CD4-positive, alpha-beta T cell treated with Interleukin-17A for 1 hour (primary cell): ENCODE results near the gene IL34.
A peak's percentile ranks its signal among the peaks of the same experiment; 100 is the strongest.
"Not testable (repeated sequence)": the region's sequence is repeated elsewhere in the genome, so short reads cannot be mapped to it uniquely, and the experiment has no call there.

Experiments used
- DNase-seq: peaks from one replicate; pipeline ENCODE4 v3.0.0-alpha.2; 2020

IL34 gene

GRCh38 chr16:70632273-70632672 is 14.1 kb upstream of the IL34 start:
- no peak for DNase-seq

GRCh38 chr16:70633617-70634016 is 12.7 kb upstream of the IL34 start:
- not testable (repeated sequence) for DNase-seq

GRCh38 chr16:70634861-70635260 is 11.5 kb upstream of the IL34 start:
- no peak for DNase-seq

- DNase-seq: no peak
These were observed 10.9 kb upstream of the IL34 start for GRCh38 chr16:70635336-70636016.

GRCh38 chr16:70638814-70639792 is 7.3 kb upstream of the IL34 start:
- no peak for DNase-seq

- no peak for DNase-seq
These were observed 3.7 kb upstream of the IL34 start for GRCh38 chr16:70642633-70643032.

- DNase-seq: not testable (repeated sequence)
These were observed 3.1 kb upstream of the IL34 start for GRCh38 chr16:70643264-70643663.

GRCh38 chr16:70644763-70645597 is 1.4 kb upstream of the IL34 start:
- DNase-seq: no peak

GRCh38 chr16:70647441-70648359 is 1.3 kb downstream of the IL34 start:
- DNase-seq: no peak

GRCh38 chr16:70648606-70649005 is 2.2 kb downstream of the IL34 start:
- no peak for DNase-seq

- no peak for DNase-seq
These were observed 2.9 kb downstream of the IL34 start for GRCh38 chr16:70649300-70649699.

- no peak for DNase-seq
These were observed 3.9 kb downstream of the IL34 start for GRCh38 chr16:70650216-70650615.

- no peak for DNase-seq
These were observed 5.2 kb downstream of the IL34 start for GRCh38 chr16:70651524-70651923.

- no peak for DNase-seq
These were observed 6.0 kb downstream of the IL34 start for GRCh38 chr16:70652322-70652721.

- no peak for DNase-seq
These were observed 7.0 kb downstream of the IL34 start for GRCh38 chr16:70653406-70653805.

GRCh38 chr16:70653809-70654771 is 7.7 kb downstream of the IL34 start:
- peak; percentile 84 for DNase-seq

GRCh38 chr16:70656065-70656711 is 9.8 kb downstream of the IL34 start:
- no peak for DNase-seq

GRCh38 chr16:70656712-70657263 is 10.4 kb downstream of the IL34 start:
- DNase-seq: no peak

- no peak for DNase-seq
These were observed 11.6 kb downstream of the IL34 start for GRCh38 chr16:70657956-70658355.

- DNase-seq: no peak
These were observed 12.6 kb downstream of the IL34 start for GRCh38 chr16:70658921-70659320.
